Vagina (tissue), 2 donors: ENCODE data around the gene SUN5. TPM values are rescaled to one million over a fixed set of nuclear protein-coding genes. Genes with fewer than 3 reads are reported as not detected.

Source experiments
- DNase-seq, 2 donors: peaks; one replicate each; pipeline ENCODE4 v3.0.0-alpha.2; 2017; ENCODE audit errors: extremely low spot score in 2 of 2
- H3K27ac ChIP-seq: fragments of 200-600 bp; sonication (generic); one replicate; pipeline ENCODE4 v1.5.1; 2019
- H3K27me3 ChIP-seq: fragments of 200-600 bp; sonication (generic); one replicate; pipeline ENCODE4 v1.5.1; 2019
- H3K36me3 ChIP-seq, 2 donors: fragments of 200-600 bp; sonication (generic); one replicate each; pipeline ENCODE4 v1.5.1; 2017 to 2019
- H3K4me1 ChIP-seq: fragments of 200-600 bp; sonication (generic); one replicate; pipeline ENCODE4 v1.5.1; 2019
- H3K4me3 ChIP-seq, 2 donors: fragments of 200-600 bp; sonication (generic); 1 replicate in 1 of 2; 2 replicates in 1 of 2; pipeline ENCODE4 v1.5.1; 2016 to 2019
- H3K9me3 ChIP-seq: fragments of 200-600 bp; sonication (generic); one replicate; pipeline ENCODE4 v1.5.1; 2019
- POLR2A ChIP-seq, 2 donors: fragments of 450-650 bp; IDR thresholded peaks; one replicate each; pipeline ENCODE4 v1.6.1; 2017; ENCODE audit warnings: antibody characterized with exemption in 2 of 2, mild to moderate bottlenecking in 2 of 2, moderate library complexity in 2 of 2
- POLR2AphosphoS5 ChIP-seq, 2 donors: sonication (generic); formaldehyde crosslinking; IDR thresholded peaks; one replicate each; pipeline ENCODE4 v1.9.0; 2017; ENCODE audit warnings: antibody characterized with exemption in 2 of 2, mild to moderate bottlenecking in 2 of 2, low read depth in 1 of 2; ENCODE audit not compliant: insufficient read depth in 1 of 2
- intact Hi-C: fragments of 100-400 bp; cut with DNase I; formaldehyde crosslinking; loops from one replicate; pipeline ENCODE4 v1.15.1; 2023
- total RNA-seq: library from RNA; depleted of rRNA; stranded (reverse); fragments of >200 nt; gene quantifications from one replicate; pipeline ENCODE4 v1.2.3, GENCODE V29; 2016
- TF ChIP-seq, protein P1 (sequence below), 3 experiments: fragments of 450-650 bp in 2 of 3; fragments of 200-600 bp in 1 of 3; sonication (generic) in 1 of 3; IDR thresholded peaks; one replicate each; pipeline ENCODE4 v1.5.1; 2017 to 2019; ENCODE audit warnings: antibody characterized with exemption in 3 of 3, mild to moderate bottlenecking in 2 of 3, moderate library complexity in 2 of 3

Gene SUN5
- total RNA-seq, 1 donor from 2014 or later = not detected

DNA sequence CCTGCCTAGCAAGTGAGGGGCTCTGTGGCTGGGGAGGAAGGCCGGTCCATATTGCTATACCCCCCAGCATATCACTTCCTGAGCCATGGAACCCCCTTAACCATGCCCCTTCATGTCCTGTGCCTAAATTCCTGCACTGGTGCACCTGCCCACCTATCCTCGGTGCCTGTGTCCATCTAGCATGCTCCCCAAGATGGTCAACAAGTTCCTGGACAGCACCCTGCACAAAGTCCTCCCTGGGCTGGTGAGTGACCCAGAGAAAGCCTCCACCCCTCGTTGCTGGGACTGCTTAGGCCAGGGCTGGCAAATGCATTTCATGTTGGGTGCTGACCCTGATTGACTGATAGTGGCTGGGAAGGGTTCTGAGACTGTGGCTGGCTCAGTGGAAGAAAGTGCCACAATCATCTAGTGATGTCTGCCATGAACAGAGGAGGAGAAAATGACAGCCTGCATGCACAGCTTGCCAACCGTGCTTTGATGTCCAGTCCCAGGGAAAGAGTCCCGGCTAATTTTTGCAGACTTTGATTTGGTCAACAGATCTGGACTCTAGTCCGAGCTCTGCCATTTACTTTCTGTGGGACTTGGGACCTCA, 30.8 kb upstream of the SUN5 start:
- H3K4me3 ChIP-seq = no peak overlapping the region
- no peaks in the 10 kb centered on the region for H3K36me3 ChIP-seq
- H3K9me3 ChIP-seq = no peaks in the 10 kb centered on the region
- intact Hi-C loops = no loop called here
- no peaks in the 10 kb centered on the region for H3K27me3 ChIP-seq
- no peak for TF ChIP-seq POLR2AphosphoS5 (IDR thresholded peaks at IDR 0.05; ENCODE audit: insufficient read depth in 1 of 2, low read depth in 1 of 2)
- TF ChIP-seq, protein P1, sequence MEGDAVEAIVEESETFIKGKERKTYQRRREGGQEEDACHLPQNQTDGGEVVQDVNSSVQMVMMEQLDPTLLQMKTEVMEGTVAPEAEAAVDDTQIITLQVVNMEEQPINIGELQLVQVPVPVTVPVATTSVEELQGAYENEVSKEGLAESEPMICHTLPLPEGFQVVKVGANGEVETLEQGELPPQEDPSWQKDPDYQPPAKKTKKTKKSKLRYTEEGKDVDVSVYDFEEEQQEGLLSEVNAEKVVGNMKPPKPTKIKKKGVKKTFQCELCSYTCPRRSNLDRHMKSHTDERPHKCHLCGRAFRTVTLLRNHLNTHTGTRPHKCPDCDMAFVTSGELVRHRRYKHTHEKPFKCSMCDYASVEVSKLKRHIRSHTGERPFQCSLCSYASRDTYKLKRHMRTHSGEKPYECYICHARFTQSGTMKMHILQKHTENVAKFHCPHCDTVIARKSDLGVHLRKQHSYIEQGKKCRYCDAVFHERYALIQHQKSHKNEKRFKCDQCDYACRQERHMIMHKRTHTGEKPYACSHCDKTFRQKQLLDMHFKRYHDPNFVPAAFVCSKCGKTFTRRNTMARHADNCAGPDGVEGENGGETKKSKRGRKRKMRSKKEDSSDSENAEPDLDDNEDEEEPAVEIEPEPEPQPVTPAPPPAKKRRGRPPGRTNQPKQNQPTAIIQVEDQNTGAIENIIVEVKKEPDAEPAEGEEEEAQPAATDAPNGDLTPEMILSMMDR (IDR thresholded peaks at IDR 0.05) = no peak
- no peak for TF ChIP-seq POLR2A (IDR thresholded peaks at IDR 0.05)
- no peak for DNase-seq
- no peak overlapping the region for H3K27ac ChIP-seq
- no peaks in the 10 kb centered on the region for H3K4me1 ChIP-seq

- Histone ChIP-seq H3K4me3 (no peak overlapping the region), H3K36me3 (no peaks in the 10 kb centered on the region), H3K27ac (no peak overlapping the region), H3K9me3 (no peaks in the 10 kb centered on the region), H3K27me3 (no peaks in the 10 kb centered on the region), H3K4me1 (no peaks in the 10 kb centered on the region)
- intact Hi-C loops = no loop called here
- DNase-seq = no peak
- TF ChIP-seq POLR2A (IDR thresholded peaks at IDR 0.05) = no peak
- TF ChIP-seq, protein P1 (IDR thresholded peaks at IDR 0.05) = no peak
- no peak for TF ChIP-seq POLR2AphosphoS5 (IDR thresholded peaks at IDR 0.05; ENCODE audit: insufficient read depth in 1 of 2, low read depth in 1 of 2)
Observed at GRCh38 chr20:33034115-33034514, 29.9 kb upstream of the SUN5 start.

GRCh38 chr20:33033381-33033780, 29.1 kb upstream of the SUN5 start:
- intact Hi-C loops = no loop called here
- no peaks in the 10 kb centered on the region for H3K4me1 ChIP-seq
- no peaks in the 10 kb centered on the region for H3K27me3 ChIP-seq
- H3K4me3 ChIP-seq = no peak overlapping the region
- H3K36me3 ChIP-seq = no peaks in the 10 kb centered on the region
- TF ChIP-seq POLR2A (IDR thresholded peaks at IDR 0.05) (no peak), POLR2AphosphoS5 (IDR thresholded peaks at IDR 0.05; ENCODE audit: insufficient read depth in 1 of 2, low read depth in 1 of 2) (no peak)
- TF ChIP-seq, protein P1 (IDR thresholded peaks at IDR 0.05) = no peak
- DNase-seq = no peak
- H3K9me3 ChIP-seq = no peaks in the 10 kb centered on the region
- H3K27ac ChIP-seq = no peak overlapping the region

DNA sequence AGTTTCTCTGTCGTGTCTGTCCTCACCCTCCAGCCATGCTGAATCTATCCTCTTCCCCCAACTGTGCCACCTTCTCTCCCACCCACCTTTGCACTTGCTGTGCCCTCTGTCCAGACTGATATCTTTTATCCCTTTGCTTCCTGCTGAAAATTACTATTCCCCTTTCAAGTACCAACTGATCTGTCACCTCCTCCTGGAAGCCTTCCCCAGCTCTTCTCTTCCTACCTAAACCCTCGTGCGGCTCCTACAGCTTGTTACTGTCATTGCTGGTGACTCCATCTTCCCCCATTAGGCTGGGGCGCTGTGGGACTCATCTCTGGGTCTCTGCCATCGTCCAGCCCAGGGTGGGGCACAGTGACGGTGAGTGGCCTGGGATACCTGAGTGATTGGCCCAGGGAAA, 28.3 kb upstream of the SUN5 start:
- Histone ChIP-seq H3K4me1 (no peaks in the 10 kb centered on the region), H3K27me3 (no peaks in the 10 kb centered on the region), H3K27ac (no peak overlapping the region), H3K36me3 (no peaks in the 10 kb centered on the region), H3K9me3 (no peaks in the 10 kb centered on the region), H3K4me3 (no peak overlapping the region)
- TF ChIP-seq POLR2AphosphoS5 (IDR thresholded peaks at IDR 0.05; ENCODE audit: insufficient read depth in 1 of 2, low read depth in 1 of 2) (no peak), POLR2A (IDR thresholded peaks at IDR 0.05) (no peak)
- TF ChIP-seq, protein P1 (IDR thresholded peaks at IDR 0.05) = no peak
- intact Hi-C loops = no loop called here
- no peak for DNase-seq

DNA sequence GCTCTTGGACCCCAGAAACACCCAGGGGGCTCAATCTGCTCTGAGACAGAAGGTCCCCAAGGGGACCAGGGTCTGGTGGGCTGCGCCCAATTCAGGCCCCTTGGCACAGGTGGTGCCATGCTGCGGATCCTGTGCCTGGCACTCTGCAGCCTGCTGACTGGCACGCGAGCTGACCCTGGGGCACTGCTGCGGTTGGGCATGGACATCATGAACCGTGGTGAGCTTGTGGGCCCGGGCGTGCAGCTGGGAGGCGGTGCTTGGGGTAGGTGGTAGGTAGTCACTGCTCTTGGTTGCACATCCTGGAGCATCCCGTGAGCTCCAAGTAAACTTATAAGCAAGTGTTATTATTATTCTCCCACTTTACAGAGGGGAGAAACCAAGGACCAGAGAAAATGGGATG, 27.3 kb upstream of the SUN5 start, which contains the start of gene BPIFB6:
Gene BPIFB6, plus strand, starts transcription at position 118 of the 400 bp plus-strand sequence. Its CDS starts 0 bp downstream, at position 118.
- intact Hi-C loops = no loop called here
- Histone ChIP-seq H3K9me3 (no peaks in the 10 kb centered on the region), H3K4me3 (no peak within 1 kb of the TSS), H3K36me3 (no peaks in the 10 kb centered on the region), H3K27me3 (no peaks in the 10 kb centered on the region), H3K27ac (no peak within 1 kb of the TSS), H3K4me1 (no peaks in the 10 kb centered on the region)
- TF ChIP-seq POLR2AphosphoS5 (IDR thresholded peaks at IDR 0.05; ENCODE audit: insufficient read depth in 1 of 2, low read depth in 1 of 2) (no peak), POLR2A (IDR thresholded peaks at IDR 0.05) (no peak)
- TF ChIP-seq, protein P1 (IDR thresholded peaks at IDR 0.05) = no peak
- DNase-seq = no peak
